GM12873 (cell line): ENCODE results near the gene RSRC2.

ENCODE experiments used
- CTCF ChIP-seq: IDR thresholded peaks from 2 replicates; pipeline ENCODE4 v1.5.1; 2012; ENCODE audit warnings: low read depth, mild to moderate bottlenecking, moderate library complexity, low read length, control low read depth; ENCODE audit not compliant: insufficient read depth; ENCODE audit errors: missing control alignments

The RSRC2 gene

GRCh38 chr12:122545855-122546254 is 19.1 kb upstream of the RSRC2 start:
- TF ChIP-seq CTCF = no peak

GRCh38 chr12:122544537-122544936 is 17.8 kb upstream of the RSRC2 start:
- no peak for TF ChIP-seq CTCF

- TF ChIP-seq CTCF = no peak
Measured at GRCh38 chr12:122538496-122538895, 11.8 kb upstream of the RSRC2 start.

GRCh38 chr12:122537021-122537420 is 10.3 kb upstream of the RSRC2 start:
- TF ChIP-seq CTCF = no peak

- TF ChIP-seq CTCF = no peak
Measured at GRCh38 chr12:122533856-122534255, 7.1 kb upstream of the RSRC2 start.

GRCh38 chr12:122528992-122529391 is 2.3 kb upstream of the RSRC2 start:
- no peak for TF ChIP-seq CTCF

GRCh38 chr12:122528582-122528981 is 1.8 kb upstream of the RSRC2 start:
- TF ChIP-seq CTCF = no peak
